RKO (cell line): ENCODE results near the gene CKB.

Experiments
- DNase-seq: peaks from one replicate; pipeline ENCODE4 v3.0.0-alpha.2; 2016; ENCODE audit warnings: low spot score

The CKB gene

DNA sequence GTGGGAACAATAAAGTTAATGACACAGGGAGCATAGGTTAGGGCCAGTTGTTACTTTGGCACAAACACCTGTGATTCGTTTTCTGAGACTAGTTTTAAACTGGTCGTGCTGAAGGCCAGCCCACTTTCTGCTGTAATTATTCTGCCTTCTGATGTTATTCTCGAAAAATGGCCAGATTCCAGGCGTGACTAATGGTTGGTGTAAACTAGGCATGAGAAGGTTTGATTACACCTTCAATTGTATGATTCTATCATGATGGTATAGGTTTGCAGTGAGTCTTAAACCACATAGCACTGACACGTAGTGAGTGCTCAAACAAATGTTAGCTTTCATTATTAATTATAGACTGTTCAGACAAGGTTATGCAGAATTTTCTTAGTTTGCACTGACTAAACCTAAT is 39.0 kb downstream of the CKB start:
- peak; percentile 89 for DNase-seq

DNA sequence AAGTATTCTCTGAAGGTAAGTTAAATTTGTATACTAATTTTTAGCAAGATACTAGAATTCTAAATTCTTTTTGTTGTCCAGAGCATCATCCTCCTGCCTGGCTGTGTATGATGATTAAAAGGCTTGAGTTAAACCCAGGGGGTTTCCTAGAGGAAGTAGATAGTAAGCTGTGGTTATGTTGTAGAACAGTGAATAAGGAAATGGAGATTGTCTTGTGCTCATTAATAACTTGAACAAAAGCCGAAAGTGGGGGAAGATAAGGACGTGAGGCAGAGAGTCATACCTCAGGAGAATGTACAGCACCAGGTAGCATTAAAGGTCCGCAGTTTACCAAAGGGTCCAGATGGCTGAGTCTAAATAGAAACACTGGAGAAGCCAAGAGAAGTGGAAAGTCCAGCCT is 42.0 kb downstream of the CKB start:
- no peak for DNase-seq

DNA sequence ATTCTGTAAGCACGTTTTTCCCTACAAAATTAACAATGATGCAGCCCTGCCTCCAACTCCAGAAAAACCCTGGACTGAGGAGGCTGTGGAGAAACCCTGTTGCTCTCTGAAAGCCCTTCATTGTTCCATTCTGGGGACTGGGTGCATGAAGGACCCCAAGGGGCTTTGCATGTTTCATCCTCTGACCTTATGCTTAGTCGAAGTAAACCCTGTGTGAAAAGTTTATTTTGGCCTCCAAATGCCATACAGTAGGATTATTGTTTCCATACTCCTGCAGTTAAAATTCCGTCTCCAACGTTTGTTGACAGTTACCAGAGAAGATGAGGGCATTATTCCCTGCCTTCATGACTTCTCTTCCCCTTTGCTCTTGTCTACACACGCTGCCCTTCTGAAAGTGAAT is 46.0 kb downstream of the CKB start:
- DNase-seq, result no peak

DNA sequence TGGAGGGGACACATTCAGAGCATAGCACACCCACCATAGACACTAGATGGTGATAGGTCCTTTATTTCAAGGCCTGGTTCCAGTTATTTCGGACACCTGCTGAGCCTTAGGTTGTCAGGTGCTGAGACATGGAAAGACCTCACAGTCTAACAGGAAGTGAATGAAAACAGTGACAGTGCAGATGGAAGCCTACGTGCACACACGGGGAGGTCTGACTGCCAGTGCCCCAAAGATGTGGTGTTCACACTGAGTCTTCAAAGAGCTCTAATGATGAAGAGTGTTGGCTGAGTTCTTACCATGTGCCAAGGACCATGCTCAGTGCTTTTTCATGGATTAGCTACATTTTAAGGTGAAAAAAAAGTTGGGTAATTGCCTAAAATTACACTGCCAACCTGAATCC is 46.6 kb downstream of the CKB start:
- DNase-seq, result no peak

DNA sequence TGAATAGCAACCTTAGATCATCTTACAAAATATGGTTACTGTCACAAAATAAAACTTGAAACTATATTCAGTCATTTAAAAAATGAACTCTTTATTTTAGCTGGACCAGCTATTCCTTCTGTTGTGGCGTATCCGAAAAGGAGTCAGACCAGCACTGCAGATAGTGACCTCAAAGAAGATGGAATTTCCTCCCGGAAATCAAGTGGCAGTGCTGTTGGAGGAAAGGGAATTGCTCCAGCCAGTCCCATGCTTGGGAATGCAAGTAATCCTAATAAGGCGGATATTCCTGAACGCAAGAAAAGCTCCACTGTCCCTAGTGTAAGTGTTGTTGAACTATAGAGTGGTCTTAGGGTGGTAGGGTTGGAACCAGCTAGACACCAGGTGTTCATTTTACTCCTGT is 47.7 kb downstream of the CKB start:
- DNase-seq, result no peak

DNA sequence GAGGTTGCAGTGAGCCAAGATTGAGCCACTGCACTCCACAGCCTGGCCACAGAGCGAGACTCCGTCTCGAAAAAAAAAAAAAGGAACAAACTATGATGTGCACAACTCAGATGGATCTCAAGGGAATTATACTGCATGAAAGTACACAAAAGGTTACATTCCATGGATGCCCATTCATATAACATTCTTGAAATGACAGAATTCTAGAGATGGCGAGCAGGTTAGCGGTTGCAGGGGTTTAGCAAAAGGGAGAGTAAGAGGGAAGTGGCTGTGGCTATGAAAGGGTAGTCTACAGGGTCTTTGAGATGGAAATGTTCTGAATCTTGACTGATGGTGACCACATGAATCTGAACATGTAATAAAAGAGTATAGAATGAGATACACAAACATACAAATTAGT is 49.7 kb downstream of the CKB start:
- no peak for DNase-seq
